Measurements from ENCODE around the gene TMEM167B. TPM values are rescaled to one million over a fixed set of nuclear protein-coding genes. Genes with fewer than 3 reads are reported as not detected.

Gene TMEM167B
- total RNA-seq, 1 donor from 2014 or later = 20.1 TPM

GRCh38 chr1:109075531-109076490 lies 14.8 kb upstream of the TMEM167B start, which contains the start of gene TAF13:
Gene TAF13, minus strand, starts transcription at chr1:109076003. Its CDS starts 56 bp downstream, at chr1:109075947.
- peak; percentile 70 for DNase-seq (ENCODE audit: low read depth)
- H3K4me3 ChIP-seq (ENCODE audit: low read depth, low read length) = peak within 1 kb of the TSS; percentile 91

GRCh38 chr1:109078317-109078716 lies 12.2 kb upstream of the TMEM167B start:
- no peak for DNase-seq (ENCODE audit: low read depth)
- TF ChIP-seq, protein P1, sequence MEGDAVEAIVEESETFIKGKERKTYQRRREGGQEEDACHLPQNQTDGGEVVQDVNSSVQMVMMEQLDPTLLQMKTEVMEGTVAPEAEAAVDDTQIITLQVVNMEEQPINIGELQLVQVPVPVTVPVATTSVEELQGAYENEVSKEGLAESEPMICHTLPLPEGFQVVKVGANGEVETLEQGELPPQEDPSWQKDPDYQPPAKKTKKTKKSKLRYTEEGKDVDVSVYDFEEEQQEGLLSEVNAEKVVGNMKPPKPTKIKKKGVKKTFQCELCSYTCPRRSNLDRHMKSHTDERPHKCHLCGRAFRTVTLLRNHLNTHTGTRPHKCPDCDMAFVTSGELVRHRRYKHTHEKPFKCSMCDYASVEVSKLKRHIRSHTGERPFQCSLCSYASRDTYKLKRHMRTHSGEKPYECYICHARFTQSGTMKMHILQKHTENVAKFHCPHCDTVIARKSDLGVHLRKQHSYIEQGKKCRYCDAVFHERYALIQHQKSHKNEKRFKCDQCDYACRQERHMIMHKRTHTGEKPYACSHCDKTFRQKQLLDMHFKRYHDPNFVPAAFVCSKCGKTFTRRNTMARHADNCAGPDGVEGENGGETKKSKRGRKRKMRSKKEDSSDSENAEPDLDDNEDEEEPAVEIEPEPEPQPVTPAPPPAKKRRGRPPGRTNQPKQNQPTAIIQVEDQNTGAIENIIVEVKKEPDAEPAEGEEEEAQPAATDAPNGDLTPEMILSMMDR (IDR thresholded peaks at IDR 0.05; ENCODE audit: insufficient read depth, low read length, poor library complexity, severe bottlenecking) = no peak
- H3K36me3 ChIP-seq (ENCODE audit: control insufficient read depth, insufficient read depth, low read length) = no peaks in the 10 kb centered on the region
- H3K4me3 ChIP-seq (ENCODE audit: low read depth, low read length) = no peak overlapping the region
- no peaks in the 10 kb centered on the region for H3K27me3 ChIP-seq (ENCODE audit: control insufficient read depth, insufficient read depth, low read length)

More at GRCh38 chr1:109075531-109076490, 14.8 kb upstream of the TMEM167B start, which contains the start of gene TAF13:
- Histone ChIP-seq H3K27me3 (ENCODE audit: control insufficient read depth, insufficient read depth, low read length) (no peaks in the 10 kb centered on the region), H3K36me3 (ENCODE audit: control insufficient read depth, insufficient read depth, low read length) (no peaks in the 10 kb centered on the region)
- TF ChIP-seq, protein P1 (IDR thresholded peaks at IDR 0.05; ENCODE audit: insufficient read depth, low read length, poor library complexity, severe bottlenecking) = no peak

GRCh38 chr1:109079240-109079622 lies 11.3 kb upstream of the TMEM167B start:
- TF ChIP-seq, protein P1 (IDR thresholded peaks at IDR 0.05; ENCODE audit: insufficient read depth, low read length, poor library complexity, severe bottlenecking) = no peak
- Histone ChIP-seq H3K27me3 (ENCODE audit: control insufficient read depth, insufficient read depth, low read length) (no peaks in the 10 kb centered on the region), H3K4me3 (ENCODE audit: low read depth, low read length) (no peak overlapping the region), H3K36me3 (ENCODE audit: control insufficient read depth, insufficient read depth, low read length) (no peaks in the 10 kb centered on the region)
- DNase-seq (ENCODE audit: low read depth) = no peak

DNA sequence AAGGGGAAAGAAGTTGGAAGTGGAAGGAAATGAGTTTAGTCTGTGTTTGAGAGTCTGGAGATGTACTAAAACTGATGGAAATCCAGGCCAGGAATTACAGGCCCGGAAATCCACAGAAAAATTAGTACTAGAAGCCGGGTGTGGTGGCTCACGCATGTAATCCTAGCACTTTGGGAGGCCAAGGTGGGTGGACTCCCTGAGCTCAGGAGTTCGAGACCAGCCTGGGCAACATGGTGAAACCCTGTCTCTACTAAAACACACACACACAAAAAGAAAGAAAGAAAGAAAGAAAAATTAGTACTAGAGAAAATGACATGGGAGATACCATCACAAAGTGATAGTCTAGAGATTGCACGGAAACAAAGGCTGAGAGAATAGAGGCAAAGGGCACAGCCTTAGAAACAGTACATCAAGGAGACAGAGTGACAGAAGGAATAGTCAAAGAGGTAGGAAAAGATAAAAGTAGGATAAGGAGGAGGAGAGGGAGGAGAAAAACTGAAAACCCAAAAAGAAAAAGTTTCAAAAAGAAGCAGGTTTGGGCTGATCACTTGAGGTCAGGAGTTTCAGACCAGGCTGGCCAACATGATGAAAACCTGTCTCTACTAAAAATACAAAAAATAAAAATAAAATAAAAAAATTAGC lies 10.0 kb upstream of the TMEM167B start:
- TF ChIP-seq, protein P1 (IDR thresholded peaks at IDR 0.05; ENCODE audit: insufficient read depth, low read length, poor library complexity, severe bottlenecking) = no peak
- DNase-seq (ENCODE audit: low read depth) = no peak
- Histone ChIP-seq H3K36me3 (ENCODE audit: control insufficient read depth, insufficient read depth, low read length) (no peaks in the 10 kb centered on the region), H3K4me3 (ENCODE audit: low read depth, low read length) (no peak overlapping the region), H3K27me3 (ENCODE audit: control insufficient read depth, insufficient read depth, low read length) (no peaks in the 10 kb centered on the region)

DNA sequence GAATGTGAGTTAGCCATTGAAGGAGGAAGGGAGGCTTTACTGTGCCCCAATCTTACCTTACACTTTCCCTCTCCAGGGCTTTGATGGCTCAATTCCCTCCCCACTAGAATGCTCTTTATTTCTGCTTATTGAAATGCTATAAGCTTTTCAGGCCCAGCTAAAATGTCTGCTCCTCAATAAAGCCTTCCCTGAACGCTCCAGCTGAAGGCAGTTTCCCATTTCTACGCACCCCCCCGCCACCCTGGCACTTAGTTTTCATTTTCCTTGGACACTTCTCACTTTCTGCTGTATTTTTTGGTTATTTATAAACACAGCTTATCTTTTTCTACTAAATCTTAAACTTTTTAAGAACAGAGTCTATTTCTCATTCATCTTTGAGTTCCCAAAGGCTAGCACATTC lies 7.1 kb upstream of the TMEM167B start:
- no peak for DNase-seq (ENCODE audit: low read depth)

More for the DNA sequence above, 7.1 kb upstream of the TMEM167B start:
- Histone ChIP-seq H3K36me3 (ENCODE audit: control insufficient read depth, insufficient read depth, low read length) (no peaks in the 10 kb centered on the region), H3K4me3 (ENCODE audit: low read depth, low read length) (no peak overlapping the region), H3K27me3 (ENCODE audit: control insufficient read depth, insufficient read depth, low read length) (no peaks in the 10 kb centered on the region)
- TF ChIP-seq, protein P1 (IDR thresholded peaks at IDR 0.05; ENCODE audit: insufficient read depth, low read length, poor library complexity, severe bottlenecking) = no peak
